DMS53 treated with DMSO at 0.1 percent for 48 hours (cell line): Measurements from ENCODE around the gene COL13A1.

Experiments used
- DNase-seq: peaks from one replicate; lab custom pipeline; 2025; ENCODE audit not compliant: unreplicated experiment; lab: John Stamatoyannopoulos, UW

The COL13A1 gene

DNA sequence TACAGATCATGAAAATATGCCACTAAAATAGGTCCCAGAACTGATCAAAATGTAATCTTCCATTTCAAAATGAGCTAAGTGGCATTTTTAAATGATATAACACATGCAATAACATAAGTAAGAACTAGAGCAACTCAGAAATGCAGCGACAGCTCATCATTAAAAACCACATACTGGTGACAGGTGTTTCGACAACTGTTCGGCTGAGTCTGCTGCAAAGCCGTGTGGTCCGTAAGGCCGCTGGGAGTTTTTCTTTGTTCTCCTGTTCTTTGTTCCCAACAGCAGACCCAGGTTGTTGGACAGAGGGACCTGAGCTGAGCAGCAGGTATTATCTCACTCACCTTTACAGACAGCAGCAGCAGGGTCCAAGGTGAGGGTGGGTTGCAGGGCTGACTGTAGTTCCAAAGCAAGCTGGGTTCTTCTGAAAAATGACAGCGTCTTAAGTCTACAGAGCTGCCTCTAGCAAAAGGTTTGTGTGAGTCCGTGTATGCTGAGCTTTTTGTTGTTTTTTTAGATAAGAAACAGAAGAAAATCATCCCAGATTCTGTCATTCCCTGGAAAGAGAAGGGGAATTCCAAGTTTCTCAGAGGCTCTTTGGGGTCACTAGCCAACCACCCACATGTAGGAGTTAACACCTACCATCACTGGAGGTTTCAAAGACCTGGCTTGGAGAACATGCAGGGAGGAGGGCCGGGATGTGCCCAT lies 205.6 kb downstream of the COL13A1 start:
- DNase-seq = no peak
